GM12891 (cell line): ENCODE measurements around the gene CADM3.

Experiments
- DNase-seq: peaks from one replicate; pipeline ENCODE4 v3.0.0; 2011; ENCODE audit warnings: low spot score; ENCODE audit not compliant: insufficient read length
- FAIRE-seq: peaks from 2 replicates; lab custom pipeline; 2011; peaks lifted over from hg19 to GRCh38; lab: Jason Lieb, UNC
- PAX5 ChIP-seq: IDR thresholded peaks from 2 replicates; pipeline ENCODE4 v1.6.1; 2011; ENCODE audit warnings: low read length, moderate library complexity, mild to moderate bottlenecking; ENCODE audit not compliant: insufficient read depth, severe bottlenecking
- POLR2A ChIP-seq: IDR thresholded peaks from 2 replicates; pipeline ENCODE4 v1.6.1; 2011; ENCODE audit warnings: low read depth, low read length, control low read depth
- POLR2AphosphoS5 ChIP-seq: IDR thresholded peaks from 2 replicates; pipeline ENCODE4 v1.6.1; 2011; ENCODE audit warnings: low read depth, low read length, control low read depth
- POU2F2 ChIP-seq: IDR thresholded peaks from 2 replicates; pipeline ENCODE4 v1.6.1; 2011; ENCODE audit warnings: low read depth, mild to moderate bottlenecking, control low read depth, low read length, moderate library complexity
- SPI1 ChIP-seq: IDR thresholded peaks from 2 replicates; pipeline ENCODE4 v1.6.1; 2011; ENCODE audit warnings: low read depth, low read length, control low read depth
- TAF1 ChIP-seq: IDR thresholded peaks from 2 replicates; pipeline ENCODE4 v1.6.1; 2011; ENCODE audit warnings: low read depth, low read length, control low read depth

CADM3 gene

GRCh38 chr1:159172614-159173291, 1.3 kb downstream of the CADM3 start:
- DNase-seq = no peak

GRCh38 chr1:159173320-159173719, 1.9 kb downstream of the CADM3 start:
- no peak for TF ChIP-seq POLR2A
- TF ChIP-seq PAX5 = no peak
- no peak for TF ChIP-seq POLR2AphosphoS5
- TF ChIP-seq SPI1 = no peak
- TF ChIP-seq TAF1 = no peak
- no peak for DNase-seq

More at GRCh38 chr1:159172614-159173291, 1.3 kb downstream of the CADM3 start:
- FAIRE-seq = no peak
- TF ChIP-seq TAF1 (no peak), POLR2A (no peak), POLR2AphosphoS5 (no peak), PAX5 (no peak), SPI1 (no peak), POU2F2 (no peak)

GRCh38 chr1:159175571-159175970, 4.2 kb downstream of the CADM3 start:
- FAIRE-seq (no peak), DNase-seq (no peak)
- TF ChIP-seq PAX5 (no peak), POU2F2 (no peak), SPI1 (no peak)

More at GRCh38 chr1:159173320-159173719, 1.9 kb downstream of the CADM3 start:
- FAIRE-seq = no peak

DNA sequence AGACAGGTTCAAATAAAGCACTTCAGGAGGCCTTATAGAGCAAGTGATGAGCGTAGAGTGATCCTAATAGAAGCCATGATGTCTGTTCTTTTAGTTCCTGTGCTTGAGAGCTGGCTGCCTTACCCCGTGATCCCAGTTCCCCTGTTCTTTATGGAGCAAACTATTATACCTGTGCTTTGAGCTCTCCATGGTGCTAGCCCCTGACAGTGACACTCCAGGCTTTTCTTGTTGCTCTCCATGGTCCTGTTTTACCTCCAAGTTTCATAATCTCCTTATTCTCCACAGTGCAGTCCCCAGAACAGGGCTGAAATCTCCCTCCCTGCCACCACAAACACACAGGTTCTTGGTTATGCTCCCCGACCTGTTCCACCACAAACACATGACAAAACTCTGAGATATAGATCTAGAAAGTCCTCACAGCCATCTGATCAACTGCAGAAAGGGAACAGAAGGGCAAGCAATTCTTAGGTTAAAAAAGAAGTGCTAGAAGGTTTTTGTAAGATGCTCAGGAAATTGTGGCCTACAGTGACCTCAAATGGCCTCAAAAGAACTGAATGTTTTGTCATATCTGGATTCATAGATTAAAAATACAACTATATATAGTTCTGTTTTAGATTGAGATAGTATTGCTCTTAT, 6.0 kb downstream of the CADM3 start:
- DNase-seq (no peak), FAIRE-seq (no peak)
- TF ChIP-seq TAF1 (no peak), POU2F2 (no peak), POLR2AphosphoS5 (no peak), SPI1 (no peak), PAX5 (no peak), POLR2A (no peak)

DNA sequence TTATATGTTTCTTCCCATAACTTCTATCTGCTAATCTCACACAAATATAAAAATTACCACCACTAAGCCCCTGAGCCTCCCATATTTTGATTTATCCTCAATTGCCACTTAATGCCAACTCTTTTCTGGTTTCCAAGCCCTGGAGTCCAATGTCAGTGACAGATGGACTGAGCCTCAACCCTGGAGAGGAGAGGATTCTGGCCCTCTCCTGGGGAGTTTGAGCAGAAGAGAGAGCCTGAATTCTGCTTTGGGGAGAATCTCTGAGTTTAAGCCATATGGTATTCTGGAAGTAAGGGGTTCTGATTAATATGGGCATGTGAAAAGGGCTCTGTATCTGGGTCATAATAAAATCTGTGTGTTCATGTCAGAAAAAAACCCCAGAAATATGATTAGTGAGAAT, 8.5 kb downstream of the CADM3 start:
- TF ChIP-seq SPI1 = no peak
- no peak for TF ChIP-seq TAF1
- TF ChIP-seq POLR2A = no peak
- no peak for TF ChIP-seq POU2F2
- no peak for TF ChIP-seq POLR2AphosphoS5
- TF ChIP-seq PAX5 = no peak
- FAIRE-seq (no peak), DNase-seq (no peak)

- DNase-seq (no peak), FAIRE-seq (no peak)
- TF ChIP-seq TAF1 (no peak), SPI1 (no peak), PAX5 (no peak), POLR2AphosphoS5 (no peak), POLR2A (no peak), POU2F2 (no peak)
Measured at GRCh38 chr1:159180516-159180915, 9.1 kb downstream of the CADM3 start.

- DNase-seq = no peak
- TF ChIP-seq POLR2A (no peak), TAF1 (no peak), POU2F2 (no peak), PAX5 (no peak), POLR2AphosphoS5 (no peak), SPI1 (no peak)
- FAIRE-seq = no peak
Measured at GRCh38 chr1:159181328-159182024, 10.1 kb downstream of the CADM3 start.

GRCh38 chr1:159184201-159184600, 12.8 kb downstream of the CADM3 start:
- TF ChIP-seq TAF1 (no peak), PAX5 (no peak), POU2F2 (no peak), POLR2A (no peak), POLR2AphosphoS5 (no peak), SPI1 (no peak)
- FAIRE-seq (no peak), DNase-seq (no peak)

- TF ChIP-seq TAF1 (no peak), POLR2AphosphoS5 (no peak), PAX5 (no peak), SPI1 (no peak), POU2F2 (no peak), POLR2A (no peak)
- FAIRE-seq = no peak
- DNase-seq = no peak
Measured at GRCh38 chr1:159185121-159185520, 13.7 kb downstream of the CADM3 start.

GRCh38 chr1:159187033-159187432, 15.6 kb downstream of the CADM3 start:
- TF ChIP-seq POLR2A (no peak), PAX5 (no peak), TAF1 (no peak), POLR2AphosphoS5 (no peak), SPI1 (no peak), POU2F2 (no peak)
- FAIRE-seq = no peak

More at GRCh38 chr1:159187033-159187432, 15.6 kb downstream of the CADM3 start:
- DNase-seq = no peak
